Activated T-cell treated with anti-CD3 and anti-CD28 coated beads, Interleukin-2, amount 50 U/mL, for 1 hour (primary cell): ENCODE results near the gene EDN3.

Experiments
- DNase-seq: peaks from one replicate; pipeline ENCODE4 v3.0.0-alpha.2; 2020

EDN3 gene, protein sequence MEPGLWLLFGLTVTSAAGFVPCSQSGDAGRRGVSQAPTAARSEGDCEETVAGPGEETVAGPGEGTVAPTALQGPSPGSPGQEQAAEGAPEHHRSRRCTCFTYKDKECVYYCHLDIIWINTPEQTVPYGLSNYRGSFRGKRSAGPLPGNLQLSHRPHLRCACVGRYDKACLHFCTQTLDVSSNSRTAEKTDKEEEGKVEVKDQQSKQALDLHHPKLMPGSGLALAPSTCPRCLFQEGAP

DNA sequence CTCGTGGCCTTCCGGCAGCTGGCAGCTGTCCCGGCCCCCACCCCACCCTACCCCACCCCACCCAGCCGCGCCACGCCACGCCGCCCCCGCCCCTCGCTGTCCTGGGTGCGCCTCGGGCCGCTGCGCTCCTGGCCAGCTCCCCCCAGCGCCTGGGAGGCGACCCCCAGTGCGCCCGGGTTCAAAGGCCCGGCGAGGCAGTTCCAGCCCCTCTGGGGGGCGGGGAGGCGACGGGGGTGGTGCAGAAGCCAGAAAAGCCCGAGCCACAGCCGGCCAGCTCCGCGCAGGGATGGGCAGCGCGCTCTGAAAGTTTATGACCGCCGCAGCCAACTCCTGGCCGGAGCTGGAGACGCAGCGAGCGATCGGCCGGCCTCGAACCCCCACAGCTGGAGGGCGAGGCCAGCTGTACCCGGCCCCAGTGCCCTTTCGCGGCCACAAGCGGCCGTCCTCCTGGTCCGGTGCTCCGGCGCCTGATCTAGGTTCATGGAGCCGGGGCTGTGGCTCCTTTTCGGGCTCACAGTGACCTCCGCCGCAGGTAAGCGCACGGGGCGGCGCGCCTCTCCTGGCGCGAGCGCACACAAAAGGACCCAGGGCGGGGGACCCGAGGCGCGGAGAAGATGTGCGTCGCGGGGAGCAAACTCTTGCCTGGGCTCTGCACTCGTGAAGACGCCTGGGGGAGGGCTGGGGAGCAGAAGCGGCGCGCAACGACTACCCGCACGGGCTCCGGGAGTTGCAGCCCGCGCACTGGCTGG, at the start of gene EDN3:
EDN3 (plus strand) TSS at position 279 of the 749 bp plus-strand sequence; CDS start at position 481, 202 bp downstream.
- DNase-seq, result no peak

DNA sequence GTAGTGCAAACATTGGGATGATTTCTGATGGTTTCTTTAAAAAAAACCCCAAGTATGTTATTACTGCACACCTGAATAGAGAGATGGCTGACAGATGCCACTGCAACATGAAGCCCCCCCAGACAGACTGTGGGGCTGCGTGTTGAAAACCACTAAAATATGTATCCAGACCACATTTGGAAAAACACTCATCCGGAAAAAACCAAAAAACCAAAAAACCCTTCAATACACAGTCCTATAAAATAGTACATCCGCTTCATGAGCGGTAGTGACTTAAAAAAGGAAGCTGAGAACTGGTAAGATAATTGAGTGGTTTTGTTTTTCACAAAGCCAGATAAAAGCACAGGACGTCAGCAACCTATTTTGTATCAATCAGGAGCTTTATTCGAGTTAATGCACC, 47.1 kb upstream of the EDN3 start:
- peak; percentile 35 for DNase-seq

DNA sequence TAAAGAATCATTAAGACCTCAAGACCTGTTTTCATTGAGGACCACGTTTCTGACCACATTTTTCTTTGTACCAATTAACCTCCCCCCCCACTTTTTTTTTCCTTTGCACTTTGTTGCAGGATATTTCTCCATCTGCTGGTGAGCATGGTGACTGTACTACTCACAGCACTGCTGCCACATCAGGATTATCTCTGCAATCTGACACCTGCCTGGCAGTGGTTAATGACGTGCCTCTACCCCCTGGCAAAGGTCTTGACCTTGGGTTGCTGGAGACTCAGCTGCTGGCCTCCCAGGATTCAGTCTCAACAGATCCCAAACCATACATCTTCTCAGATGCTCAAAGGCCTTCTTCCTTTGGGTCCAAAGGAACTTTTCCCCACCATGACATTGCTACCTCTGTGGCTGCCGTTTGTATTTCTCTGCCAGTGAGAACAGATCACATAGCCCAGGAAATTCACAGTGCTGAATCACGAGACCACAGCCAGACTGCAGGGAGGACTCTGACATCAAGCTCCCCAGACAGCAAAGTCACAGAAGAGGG, 46.6 kb upstream of the EDN3 start:
- peak; percentile 43 for DNase-seq

DNA sequence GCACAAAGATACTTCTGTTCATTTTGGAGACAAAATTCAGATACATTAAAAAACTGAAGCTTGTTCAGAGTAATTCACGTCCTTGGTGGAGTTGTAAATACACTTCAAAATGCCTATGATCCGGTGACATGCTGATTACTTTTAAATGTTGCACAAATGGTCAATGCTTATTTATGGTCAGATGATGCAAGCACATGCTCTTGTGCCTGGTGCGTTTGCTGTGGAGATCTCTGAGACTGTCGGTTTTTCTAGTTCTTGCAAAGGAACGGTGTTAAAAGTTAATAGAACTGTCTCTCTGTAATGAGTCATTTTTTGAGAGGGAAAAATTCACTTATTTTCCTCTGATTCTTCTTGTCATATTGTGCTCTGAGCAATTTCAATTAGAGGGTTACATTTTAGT, 45.2 kb upstream of the EDN3 start:
- no peak for DNase-seq

DNA sequence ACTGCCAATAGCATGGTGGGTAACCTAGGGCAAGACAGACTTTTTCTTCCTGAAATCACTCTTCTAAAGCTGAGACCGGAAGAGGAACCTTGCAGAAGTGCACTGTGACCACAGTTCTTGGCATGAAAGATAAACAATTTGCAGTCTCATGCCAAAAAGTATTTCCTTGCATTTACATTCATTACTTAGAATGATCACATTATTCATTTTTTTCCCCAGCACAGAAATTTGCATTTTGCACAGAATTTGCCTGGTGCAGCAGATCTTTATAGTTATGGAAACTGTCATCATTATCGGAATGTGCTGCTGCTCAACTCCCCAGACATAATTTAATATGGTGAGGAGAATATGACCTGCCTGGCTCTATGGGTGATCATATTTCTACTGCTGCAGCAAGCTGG, 42.2 kb upstream of the EDN3 start:
- no peak for DNase-seq

DNA sequence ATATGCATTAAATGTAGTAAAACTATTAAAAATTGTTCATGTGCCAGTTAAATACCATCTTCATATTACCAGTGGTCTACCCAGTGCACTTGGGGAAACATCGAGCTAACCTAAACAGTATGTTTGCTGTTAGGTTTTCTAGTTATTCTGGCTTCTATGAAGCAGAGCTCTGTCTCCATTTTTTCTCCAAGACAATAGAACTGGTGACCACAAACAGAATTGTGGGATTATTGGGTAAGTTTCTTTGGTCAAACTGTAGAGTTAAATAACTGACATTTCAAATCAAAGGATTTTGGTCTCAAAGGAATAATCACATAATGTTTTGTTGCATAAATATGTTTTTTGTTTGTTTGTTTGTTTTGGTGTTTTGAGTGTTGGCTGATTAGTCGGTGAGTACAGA, 40.5 kb upstream of the EDN3 start:
- DNase-seq, result no peak

DNA sequence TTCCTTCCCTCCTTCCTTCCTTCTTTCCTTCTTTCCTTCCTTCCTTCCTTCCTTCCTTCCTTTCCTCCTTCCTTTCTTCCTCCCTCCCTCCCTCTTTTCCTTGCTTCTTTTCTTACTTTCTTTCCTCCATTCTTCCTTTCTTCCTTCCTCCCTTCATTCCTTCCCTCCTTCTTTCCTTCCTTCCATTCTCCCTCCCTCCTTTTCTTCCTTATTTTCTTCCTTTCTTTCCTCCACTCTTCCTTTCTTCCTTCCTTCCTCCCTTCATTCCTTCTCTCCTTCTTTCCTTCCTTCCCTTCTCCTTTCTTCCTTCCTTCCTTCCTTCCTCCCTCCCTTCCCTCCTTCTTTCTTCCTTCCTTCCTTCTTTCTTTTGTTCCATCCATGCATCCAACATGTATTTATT, 35.1 kb upstream of the EDN3 start:
- DNase-seq, result no peak

DNA sequence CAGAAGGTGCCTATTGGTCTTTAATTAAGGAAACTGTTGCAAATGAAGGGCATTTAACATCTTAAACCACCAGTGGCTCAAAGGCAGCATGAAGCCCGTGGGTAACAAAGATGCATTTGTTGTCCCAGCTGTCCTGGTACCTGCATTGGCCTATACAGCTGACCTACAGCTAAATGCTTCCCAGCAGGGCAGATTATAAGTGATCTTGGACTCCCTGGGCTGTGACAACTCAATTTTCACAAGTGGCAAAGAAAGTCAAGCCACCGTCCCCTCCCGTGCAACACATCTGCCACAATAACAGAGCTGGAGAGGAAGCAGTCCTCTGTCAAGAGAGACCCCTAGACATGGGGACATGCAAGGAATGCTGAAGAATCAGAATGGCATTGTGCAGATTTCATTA, 31.5 kb upstream of the EDN3 start:
- no peak for DNase-seq

DNA sequence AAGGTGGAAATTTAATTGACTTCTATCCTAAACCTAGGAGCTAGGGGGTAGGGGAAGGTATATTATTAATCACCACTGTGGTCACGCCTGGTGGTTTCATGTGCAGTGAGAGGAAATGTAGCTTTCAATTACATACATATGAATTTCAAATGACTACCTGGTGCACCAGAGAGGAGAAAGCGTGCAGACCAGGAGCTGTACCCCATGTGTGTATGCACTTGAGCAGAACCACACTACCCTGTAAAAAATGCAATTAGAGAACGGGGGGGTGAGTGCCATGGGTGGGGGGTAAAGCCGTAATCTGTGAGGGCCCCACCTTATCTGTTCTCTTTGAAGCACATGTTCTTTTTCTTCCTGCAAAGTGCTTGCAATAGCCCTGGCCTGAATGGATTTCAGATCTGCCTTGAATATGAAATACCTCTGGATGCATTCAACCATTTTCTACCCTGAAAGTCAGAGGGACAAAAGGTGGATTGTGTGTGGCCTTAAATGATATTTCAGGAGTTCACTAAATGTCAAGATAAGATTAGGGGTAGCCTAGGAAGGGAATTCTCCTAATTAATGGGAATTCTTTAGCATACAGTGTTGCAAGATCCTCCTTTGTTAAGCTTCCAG, 30.9 kb upstream of the EDN3 start:
- DNase-seq, result no peak

DNA sequence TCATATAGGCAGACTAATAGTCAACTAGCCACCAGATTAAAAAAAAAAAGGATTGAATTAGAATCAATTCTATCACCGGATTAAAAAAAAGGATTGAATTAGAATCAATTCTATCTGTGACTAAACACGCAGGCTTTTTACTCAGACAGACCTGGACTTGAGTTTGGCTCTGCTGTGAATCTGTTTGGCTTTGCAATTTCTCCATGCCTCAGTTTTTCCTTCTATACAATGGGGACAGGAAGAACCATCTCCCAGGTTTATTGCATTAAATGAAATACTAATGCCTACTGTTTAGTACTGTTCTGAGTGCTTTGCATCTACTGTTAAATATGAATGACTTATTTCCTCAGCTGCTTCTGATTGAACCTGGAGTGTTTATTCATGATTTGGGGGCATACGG, 30.0 kb upstream of the EDN3 start:
- no peak for DNase-seq

DNA sequence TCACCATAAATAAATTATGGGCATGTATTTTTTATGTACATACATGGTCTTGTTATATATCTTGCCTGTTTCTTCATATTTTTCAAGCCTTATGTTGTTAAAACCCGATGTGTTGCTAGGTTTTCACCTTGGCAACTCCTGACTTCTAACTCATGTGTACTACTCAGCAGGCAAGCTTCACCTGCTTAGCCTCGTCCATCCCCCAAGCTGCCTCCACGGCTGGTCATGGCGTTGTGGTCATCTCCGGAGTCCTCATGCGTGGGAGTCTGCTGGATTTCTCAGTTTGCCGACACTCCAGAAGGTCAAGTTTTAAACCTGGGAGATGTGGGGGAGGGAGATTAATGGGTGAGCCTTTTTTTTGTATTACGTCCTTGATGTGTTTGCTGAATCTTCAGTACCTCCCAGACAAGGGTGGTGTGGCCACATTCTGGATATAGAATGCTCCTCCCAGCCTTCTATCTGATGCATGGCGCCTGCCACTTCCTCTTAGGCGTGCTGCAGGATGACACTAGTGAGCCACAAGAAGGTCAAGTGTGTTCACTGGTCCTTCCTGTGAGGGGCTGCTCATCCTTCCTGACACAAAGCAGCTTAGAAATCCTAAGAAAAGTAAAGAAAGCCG, 26.6 kb upstream of the EDN3 start:
- DNase-seq, result no peak

DNA sequence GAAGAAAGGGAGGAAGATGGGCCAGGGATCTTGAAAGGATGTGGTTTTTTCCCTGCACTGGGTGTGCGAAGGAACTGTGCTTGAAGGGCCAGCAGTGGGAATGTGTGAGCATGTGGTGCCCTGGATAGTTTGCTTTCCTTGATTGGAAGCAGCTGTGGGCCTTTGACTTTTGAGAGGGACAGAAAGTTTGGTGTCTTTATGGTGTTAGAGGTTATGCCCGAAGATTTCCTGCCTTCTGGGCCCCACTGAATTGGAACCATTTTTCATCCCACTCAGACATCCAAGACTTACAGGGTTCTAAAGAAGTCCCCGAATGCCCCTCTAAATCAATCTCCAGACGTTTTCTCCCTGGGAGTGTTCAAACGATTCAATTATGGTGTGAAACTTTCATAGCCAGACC, 23.5 kb upstream of the EDN3 start:
- DNase-seq, result no peak

DNA sequence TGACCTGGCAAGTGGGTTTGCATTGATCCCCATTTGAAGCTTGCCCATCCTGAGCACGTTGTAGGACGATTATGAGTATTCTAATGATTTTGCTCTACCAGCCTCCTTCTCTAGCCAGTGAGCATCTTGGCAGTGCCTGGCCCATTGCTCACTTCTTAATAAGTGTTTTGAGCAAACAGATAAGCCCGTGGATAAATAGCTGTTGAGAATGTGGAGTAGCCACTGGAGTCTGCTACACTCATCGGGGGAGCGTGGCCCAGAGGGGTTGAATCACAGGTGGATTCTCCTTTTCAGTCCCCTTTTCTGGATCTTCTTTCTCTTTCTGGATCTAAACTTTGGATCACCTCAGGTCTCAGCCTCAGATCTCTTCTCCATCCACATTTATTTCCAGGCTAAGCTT, 15.9 kb upstream of the EDN3 start:
- DNase-seq, result no peak

DNA sequence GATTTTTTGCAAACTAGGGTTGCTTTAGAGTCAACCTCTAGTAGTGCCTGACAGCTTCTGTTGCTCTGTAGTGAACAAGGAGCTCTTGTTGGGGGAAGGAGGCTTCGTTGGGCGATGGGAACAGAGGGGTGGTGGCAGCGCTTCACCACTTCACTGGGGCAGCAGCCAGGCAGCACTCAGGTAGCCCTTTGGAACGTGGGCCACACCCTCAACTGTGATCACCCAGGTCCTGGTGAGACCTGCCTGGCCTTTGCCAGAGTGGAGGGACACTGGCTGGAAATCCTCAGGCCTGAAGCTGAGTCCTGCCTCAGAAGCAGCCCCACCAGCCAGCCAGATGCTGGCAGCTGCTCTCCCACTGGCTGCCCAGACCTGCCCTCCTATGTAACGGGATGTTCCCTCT, 10.4 kb upstream of the EDN3 start:
- no peak for DNase-seq

DNA sequence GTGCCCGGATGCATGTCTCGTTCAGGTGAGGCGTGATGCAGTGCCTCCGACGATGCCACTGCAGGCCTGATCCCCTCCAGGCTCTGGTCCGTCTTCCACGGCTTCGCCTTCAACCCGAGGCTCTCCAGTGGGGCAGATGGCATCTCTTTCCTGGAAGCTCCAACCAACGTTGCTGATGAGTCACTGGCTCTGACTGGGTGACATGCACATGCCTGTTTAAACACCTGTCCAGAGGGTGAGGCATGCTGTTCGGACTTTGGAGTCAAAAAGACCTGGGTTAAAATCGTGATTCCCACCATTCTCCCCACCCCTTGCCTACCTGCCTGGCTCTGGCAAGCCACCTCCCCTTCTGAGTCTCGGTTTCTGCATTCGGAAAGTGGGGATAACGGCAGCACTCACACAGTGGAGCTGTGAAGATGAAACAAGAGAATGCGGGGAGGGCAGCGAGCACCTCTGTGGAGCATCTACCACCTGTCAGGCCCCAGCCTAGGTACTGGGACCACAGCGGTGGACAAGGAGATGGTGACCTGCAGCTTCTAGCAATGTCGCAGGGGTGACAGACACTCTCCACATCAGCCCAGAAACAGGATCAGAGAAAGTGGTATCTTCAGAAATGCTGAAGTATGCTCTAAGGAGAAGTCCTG, 8.5 kb upstream of the EDN3 start:
- DNase-seq, result no peak

DNA sequence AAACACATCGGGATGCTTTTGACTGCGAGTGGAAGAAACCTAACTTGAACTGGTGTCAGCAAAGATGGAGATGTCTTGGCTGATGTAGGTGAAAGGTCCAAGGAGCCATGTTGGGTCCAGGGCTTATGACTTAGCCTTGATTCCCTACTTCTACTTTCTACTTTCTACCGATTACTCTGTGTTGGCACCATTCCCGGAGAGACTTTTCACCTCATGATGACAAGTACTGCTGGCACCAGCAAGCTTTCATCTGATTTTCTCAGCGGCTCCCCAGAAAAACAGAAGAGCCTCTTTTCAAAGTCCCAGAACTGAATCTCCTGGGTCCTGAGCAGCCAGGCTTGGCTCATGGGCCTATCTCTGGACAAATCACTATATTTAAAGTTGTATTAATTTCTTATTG, 4.9 kb upstream of the EDN3 start:
- no peak for DNase-seq

DNA sequence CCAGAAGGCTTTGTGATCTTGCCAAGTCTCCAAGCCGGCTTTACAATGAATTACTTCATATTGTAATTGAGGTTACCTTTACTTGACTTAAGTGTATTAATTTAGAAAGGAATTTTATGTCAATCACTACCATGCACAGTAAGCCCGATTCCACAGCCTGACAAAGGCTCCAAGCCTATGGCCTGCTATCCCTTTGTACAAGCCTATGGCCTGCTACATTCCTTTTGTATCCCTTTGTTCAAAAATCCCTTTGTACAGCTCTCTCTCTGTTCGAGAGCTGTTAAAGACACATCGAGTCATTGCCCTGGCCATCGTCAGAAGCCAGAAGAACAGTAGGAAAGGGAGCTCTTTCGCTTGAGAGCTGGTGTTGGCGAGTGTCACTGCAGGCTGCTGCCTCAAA, 2.7 kb upstream of the EDN3 start:
- no peak for DNase-seq

DNA sequence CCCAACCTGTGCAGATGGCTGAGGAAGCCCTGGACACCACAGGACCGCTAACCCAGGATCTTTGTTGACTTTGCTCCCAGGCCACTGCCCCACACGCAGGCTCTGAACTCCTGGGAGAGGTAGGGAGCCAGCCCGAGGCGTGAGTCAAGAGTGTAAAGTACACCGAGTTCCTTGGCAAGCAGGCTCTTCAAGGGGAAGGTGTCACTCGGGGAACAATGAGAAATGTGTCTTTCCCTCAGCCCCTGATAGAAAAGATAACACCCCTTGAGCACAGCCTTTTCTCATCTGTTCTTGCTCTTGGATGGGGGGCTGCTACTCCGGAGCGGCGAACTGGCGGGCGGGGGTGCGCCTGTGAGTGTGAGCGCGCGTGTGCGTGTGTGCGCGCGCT, 472 bp upstream of the EDN3 start:
- DNase-seq, result no peak

DNA sequence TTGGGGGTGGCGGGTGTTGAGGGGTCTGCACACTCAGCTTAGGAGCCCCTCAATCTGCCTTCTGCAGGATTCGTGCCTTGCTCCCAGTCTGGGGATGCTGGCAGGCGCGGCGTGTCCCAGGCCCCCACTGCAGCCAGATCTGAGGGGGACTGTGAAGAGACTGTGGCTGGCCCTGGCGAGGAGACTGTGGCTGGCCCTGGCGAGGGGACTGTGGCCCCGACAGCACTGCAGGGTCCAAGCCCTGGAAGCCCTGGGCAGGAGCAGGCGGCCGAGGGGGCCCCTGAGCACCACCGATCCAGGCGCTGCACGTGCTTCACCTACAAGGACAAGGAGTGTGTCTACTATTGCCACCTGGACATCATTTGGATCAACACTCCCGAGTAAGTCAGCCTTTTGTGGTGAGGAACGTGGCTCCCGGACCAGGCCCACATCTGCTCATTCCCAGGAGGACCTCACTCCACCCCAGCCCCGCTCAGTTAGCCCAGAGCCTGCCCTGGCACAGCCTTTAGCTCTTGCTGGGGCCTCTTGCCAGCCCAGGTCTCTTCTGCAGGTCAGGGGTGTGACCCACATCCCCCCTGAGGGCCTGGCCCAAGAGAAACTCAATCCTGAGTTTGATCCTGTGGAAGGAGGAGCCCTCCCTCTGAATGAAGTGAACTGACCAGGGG, 1.1 kb downstream of the EDN3 start:
- no peak for DNase-seq

DNA sequence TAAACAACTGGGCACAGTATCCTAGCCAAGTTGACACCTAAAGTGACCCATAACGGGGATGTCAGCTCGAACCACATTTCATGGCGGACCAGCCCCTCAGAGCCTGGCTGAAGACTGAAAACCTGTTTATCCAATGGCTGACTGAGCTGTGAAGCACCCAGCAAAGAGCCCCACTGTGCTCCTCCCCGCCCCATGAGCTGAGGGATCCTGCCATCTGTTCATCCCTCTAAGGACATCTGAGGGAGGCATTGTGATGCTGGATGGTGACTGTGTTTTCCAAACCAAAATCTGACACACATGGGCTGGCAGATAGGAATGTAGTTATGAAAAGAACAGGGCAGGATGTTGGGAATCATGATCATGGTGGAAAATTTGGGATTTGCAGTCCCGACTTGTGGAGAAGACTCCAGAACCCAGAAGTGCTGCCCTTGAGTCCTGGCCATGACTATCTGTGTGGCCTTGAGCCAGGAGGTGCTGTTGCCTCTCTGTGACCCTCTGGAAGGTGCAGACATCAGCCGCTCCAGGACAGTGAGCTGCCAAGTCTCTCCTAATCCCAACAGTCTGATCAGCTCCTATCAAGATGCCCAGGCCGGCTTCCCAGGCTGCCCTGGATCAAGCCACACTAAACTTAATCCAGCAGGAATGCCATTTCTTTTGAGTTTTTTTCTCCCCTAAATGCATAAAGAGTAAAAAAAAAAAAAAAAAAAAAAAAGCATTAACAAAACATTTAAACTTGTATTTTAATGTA, 5.7 kb downstream of the EDN3 start:
- no peak for DNase-seq

DNA sequence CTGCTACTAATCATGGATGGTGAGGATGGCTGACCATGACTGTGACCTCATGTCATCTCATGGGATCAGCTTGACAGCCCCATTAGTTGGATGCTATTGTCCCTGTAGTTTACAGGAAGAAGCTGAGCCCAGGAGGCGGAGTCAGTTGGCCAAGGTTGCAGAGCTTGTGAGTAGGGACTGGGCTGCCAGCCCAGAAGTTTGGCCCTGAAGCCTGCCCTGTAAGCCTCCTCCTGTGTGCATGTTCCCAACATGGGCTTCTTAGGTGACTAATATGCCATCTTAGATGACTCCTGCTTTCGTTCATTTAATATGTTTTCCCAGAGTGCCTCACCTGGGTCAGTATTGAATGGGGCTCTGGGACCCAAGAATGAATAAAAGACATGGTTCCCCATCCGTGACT, 6.9 kb downstream of the EDN3 start:
- DNase-seq, result no peak
